ENCODE measurements around the gene LYPD6. TPM values are rescaled to one million over a fixed set of nuclear protein-coding genes. Genes with fewer than 3 reads are reported as not detected.

Gene LYPD6
- total RNA-seq, 2 donors from 2014 or later = 0.63 to 1.2 TPM

DNA sequence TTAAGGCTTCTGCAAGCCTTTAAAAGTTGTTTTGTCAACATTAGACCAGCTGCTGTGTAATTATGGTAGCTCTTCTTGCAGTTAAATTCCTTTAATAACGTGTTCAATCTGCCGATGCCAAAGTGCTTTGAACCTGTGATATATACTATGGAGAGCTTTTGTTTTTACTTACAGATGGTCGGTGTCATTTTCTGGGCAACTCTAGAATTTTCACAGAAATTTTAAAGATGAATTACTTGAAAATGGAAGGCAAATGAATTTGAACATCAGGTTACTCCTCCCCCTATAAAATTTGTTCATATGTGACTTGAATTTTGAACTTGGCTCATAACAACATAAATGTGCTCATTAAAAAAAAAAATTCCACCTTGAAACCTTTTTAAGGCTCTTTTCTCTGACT lies 23.0 kb downstream of the LYPD6 start:
- DNase-seq (ENCODE audit: low spot score) = no peak
- Histone ChIP-seq H3K27me3 (no peaks in the 10 kb centered on the region), H3K4me3 (no peak overlapping the region), H3K4me1 (no peaks in the 10 kb centered on the region), H3K9me3 (no peaks in the 10 kb centered on the region), H3K27ac (no peak overlapping the region), H3K36me3 (no peaks in the 10 kb centered on the region)
- TF ChIP-seq, protein P1, sequence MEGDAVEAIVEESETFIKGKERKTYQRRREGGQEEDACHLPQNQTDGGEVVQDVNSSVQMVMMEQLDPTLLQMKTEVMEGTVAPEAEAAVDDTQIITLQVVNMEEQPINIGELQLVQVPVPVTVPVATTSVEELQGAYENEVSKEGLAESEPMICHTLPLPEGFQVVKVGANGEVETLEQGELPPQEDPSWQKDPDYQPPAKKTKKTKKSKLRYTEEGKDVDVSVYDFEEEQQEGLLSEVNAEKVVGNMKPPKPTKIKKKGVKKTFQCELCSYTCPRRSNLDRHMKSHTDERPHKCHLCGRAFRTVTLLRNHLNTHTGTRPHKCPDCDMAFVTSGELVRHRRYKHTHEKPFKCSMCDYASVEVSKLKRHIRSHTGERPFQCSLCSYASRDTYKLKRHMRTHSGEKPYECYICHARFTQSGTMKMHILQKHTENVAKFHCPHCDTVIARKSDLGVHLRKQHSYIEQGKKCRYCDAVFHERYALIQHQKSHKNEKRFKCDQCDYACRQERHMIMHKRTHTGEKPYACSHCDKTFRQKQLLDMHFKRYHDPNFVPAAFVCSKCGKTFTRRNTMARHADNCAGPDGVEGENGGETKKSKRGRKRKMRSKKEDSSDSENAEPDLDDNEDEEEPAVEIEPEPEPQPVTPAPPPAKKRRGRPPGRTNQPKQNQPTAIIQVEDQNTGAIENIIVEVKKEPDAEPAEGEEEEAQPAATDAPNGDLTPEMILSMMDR (IDR thresholded peaks at IDR 0.05) = no peak

DNA sequence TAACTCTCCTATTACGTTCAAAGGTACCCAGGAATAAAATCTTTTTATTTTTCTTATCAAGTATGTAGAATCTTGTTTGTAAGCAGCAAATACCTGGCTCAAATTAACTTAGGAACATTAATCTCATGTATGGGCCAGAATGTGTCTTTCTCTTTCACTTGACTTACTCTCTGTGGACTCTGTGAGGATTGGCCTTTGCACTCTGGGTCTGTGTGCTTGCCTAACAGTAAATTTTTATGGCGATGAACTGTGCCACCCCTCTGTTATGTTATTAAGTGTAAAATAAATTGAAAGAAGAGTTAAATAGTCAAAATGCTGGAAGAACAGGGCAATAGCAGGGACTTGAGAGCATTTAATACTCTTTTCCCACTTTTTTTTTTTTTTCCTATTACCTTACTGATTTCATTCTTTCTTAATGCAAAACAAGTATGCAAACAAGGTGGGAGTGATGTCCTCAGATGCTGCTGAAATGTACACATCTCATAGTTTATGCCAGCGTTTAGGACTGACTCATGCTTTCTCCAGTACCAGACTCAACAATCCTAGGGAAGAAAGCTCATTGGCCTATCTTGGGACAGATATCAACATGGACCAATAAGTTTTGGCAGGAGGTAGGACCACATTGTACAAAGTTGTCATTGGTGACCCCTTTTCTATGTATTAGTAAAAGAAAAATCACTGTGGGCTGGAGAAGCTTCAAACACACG lies 25.5 kb downstream of the LYPD6 start:
- H3K4me3 ChIP-seq = no peak overlapping the region
- H3K4me1 ChIP-seq = no peaks in the 10 kb centered on the region
- TF ChIP-seq, protein P1 (IDR thresholded peaks at IDR 0.05) = no peak
- H3K36me3 ChIP-seq = no peaks in the 10 kb centered on the region
- H3K27ac ChIP-seq = no peak overlapping the region
- no peak for DNase-seq (ENCODE audit: low spot score)
- no peaks in the 10 kb centered on the region for H3K9me3 ChIP-seq
- H3K27me3 ChIP-seq = no peaks in the 10 kb centered on the region

DNA sequence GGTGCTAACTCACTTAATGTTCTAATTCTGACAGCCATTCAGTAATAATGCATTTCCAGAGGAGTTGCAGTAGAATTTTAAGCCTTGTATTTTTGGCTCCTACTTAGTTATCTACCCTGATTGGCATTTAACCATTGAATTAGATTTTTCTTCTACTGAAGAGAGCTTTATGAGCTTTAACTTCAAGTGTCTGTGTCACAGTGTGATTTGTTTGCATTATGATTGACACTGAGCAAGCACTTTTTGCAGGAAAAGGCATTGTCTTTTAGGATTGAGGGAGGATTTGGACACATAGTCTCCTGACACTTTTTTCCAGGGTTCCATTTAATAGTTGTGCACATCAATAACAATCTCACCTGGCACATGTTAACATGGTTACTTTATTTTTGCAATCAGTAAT lies 26.7 kb downstream of the LYPD6 start:
- no peaks in the 10 kb centered on the region for H3K9me3 ChIP-seq
- DNase-seq (ENCODE audit: low spot score) = no peak
- TF ChIP-seq, protein P1 (IDR thresholded peaks at IDR 0.05) = no peak
- H3K36me3 ChIP-seq = no peaks in the 10 kb centered on the region
- H3K4me3 ChIP-seq = no peak overlapping the region
- no peak overlapping the region for H3K27ac ChIP-seq
- H3K27me3 ChIP-seq = no peaks in the 10 kb centered on the region
- H3K4me1 ChIP-seq = no peaks in the 10 kb centered on the region

DNA sequence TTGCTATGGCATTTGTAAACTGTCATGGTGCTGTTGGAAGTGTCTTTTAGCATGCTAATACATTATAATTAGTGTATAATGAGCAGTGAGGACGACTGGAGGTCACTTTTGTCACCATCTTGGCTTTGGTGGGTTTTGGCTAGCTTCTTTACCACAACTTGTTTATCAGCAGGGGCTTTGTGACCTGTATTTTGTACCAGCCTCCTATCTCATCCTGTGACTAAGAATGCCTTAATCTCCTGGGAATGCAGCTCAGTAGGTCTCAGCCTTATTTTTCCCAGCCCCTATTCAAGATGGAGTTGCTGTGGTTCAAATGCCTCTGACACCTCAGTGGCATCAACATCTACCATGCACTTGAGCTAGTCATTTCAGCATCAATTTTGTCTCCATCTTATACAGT lies 29.7 kb downstream of the LYPD6 start:
- Histone ChIP-seq H3K4me3 (no peak overlapping the region), H3K36me3 (no peaks in the 10 kb centered on the region), H3K4me1 (no peaks in the 10 kb centered on the region), H3K9me3 (no peaks in the 10 kb centered on the region), H3K27ac (no peak overlapping the region), H3K27me3 (no peaks in the 10 kb centered on the region)
- TF ChIP-seq, protein P1 (IDR thresholded peaks at IDR 0.05) = no peak
- no peak for DNase-seq (ENCODE audit: low spot score)

DNA sequence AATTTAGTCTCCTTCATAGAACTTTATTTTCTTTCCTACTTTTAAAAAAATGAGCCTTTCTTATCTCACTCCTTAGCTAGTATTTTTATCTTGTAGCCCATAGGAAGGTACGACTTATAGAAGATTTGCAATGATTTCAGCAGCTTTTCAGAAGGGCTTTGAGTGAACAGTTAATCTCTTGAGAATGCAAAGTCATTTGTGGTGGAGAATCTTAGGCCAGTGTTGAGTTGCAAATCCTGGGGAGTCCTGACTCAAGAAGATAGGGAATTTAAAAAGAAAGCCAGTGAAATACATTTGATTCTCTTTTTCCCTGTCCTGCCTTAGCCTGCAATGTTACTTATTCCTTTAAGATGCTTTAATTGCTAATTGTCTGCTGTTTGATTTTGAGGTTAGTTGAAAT lies 33.6 kb downstream of the LYPD6 start:
- no peaks in the 10 kb centered on the region for H3K4me1 ChIP-seq

More for the DNA sequence above, 33.6 kb downstream of the LYPD6 start:
- TF ChIP-seq, protein P1 (IDR thresholded peaks at IDR 0.05) = no peak
- no peaks in the 10 kb centered on the region for H3K36me3 ChIP-seq
- no peaks in the 10 kb centered on the region for H3K9me3 ChIP-seq
- DNase-seq (ENCODE audit: low spot score) = no peak
- H3K4me3 ChIP-seq = no peak overlapping the region
- no peak overlapping the region for H3K27ac ChIP-seq
- no peaks in the 10 kb centered on the region for H3K27me3 ChIP-seq

Data from right atrium auricular region (tissue), 2 donors.